HepG2 (cell line): ENCODE results near the gene GBA3. TPM values are rescaled to one million over a fixed set of nuclear protein-coding genes. Genes with fewer than 3 reads are reported as not detected.

ENCODE experiments used
- ATAC-seq: fragments of 200-7000 bp; cut with Tn5 transposase; 3 replicates; pipeline ENCODE4 v1.9.1; 2020; ENCODE audit warnings: mild to moderate bottlenecking, moderate library complexity
- BruUV-seq: library from RNA; stranded (reverse); fragments of 400-500 nt; replicated peaks from 2 replicates; lab custom pipeline; 2021; lab: Mats Ljungman, UMichigan
- CTCF ChIA-PET: fragments of 300-600 bp; formaldehyde crosslinking; extraction: SDS; loops from one replicate; lab custom pipeline; 2021; ENCODE audit warnings: low total read pairs, inconsistent platforms, low intra/inter-chr PET ratio; lab: Yijun Ruan, JAX
- POLR2A ChIA-PET: fragments of 350-600 bp; sonication (Branson Sonifier 250); formaldehyde crosslinking; loops from one replicate; lab custom pipeline; 2020; ENCODE audit warnings: antibody characterized with exemption, inconsistent platforms; lab: Yijun Ruan, JAX
- DNase-seq: peaks from one replicate; pipeline ENCODE4 v3.0.0-alpha.2; 2015; ENCODE audit warnings: low spot score
- FAIRE-seq: peaks from 3 replicates; lab custom pipeline; 2011; peaks lifted over from hg19 to GRCh38; lab: Jason Lieb, UNC
- H2AFZ ChIP-seq: one replicate; pipeline ENCODE4 v1.6.1; 2011; ENCODE audit warnings: low read length, inconsistent platforms
- H3K27ac ChIP-seq: fragments of 300-600 bp; 3 replicates; pipeline ENCODE4 v1.8.0; 2011; ENCODE audit warnings: mixed run types, mild to moderate bottlenecking, mixed read lengths, low read length, inconsistent platforms; ENCODE audit not compliant: insufficient read depth; ENCODE audit errors: extremely low read length
- H3K27me3 ChIP-seq, 2 experiments: fragments of 200-600 bp in 1 of 2; 2 replicates in 1 of 2; 3 replicates in 1 of 2; pipeline versions ENCODE4 v1.6.0 to v1.8.0; 2011; ENCODE audit warnings: low read length in 2 of 2, mild to moderate bottlenecking in 2 of 2, moderate library complexity in 2 of 2, inconsistent platforms in 1 of 2; ENCODE audit not compliant: insufficient read depth in 2 of 2, control insufficient read depth in 1 of 2
- H3K36me3 ChIP-seq, 2 experiments: fragments of 200-600 bp in 1 of 2; replicated peaks in 1 of 2; 2 replicates in 1 of 2; 3 replicates in 1 of 2; pipeline versions ENCODE4 v1.5.1 to v1.8.0; 2011; ENCODE audit warnings: low read length in 2 of 2, inconsistent platforms in 1 of 2; ENCODE audit not compliant: insufficient read depth in 2 of 2, control insufficient read depth in 1 of 2
- H3K4me1 ChIP-seq: 2 replicates; pipeline ENCODE4 v1.5.1; 2012; ENCODE audit warnings: low read length, inconsistent platforms; ENCODE audit not compliant: insufficient read depth
- H3K4me2 ChIP-seq: 2 replicates; pipeline ENCODE4 v1.6.0; 2011; ENCODE audit warnings: low read depth, low read length, inconsistent platforms
- H3K4me3 ChIP-seq, 3 experiments: fragments of 200-600 bp in 1 of 3; sonication (generic), shearing (Covaris generic) in 1 of 3; replicated peaks in 1 of 3; 2 replicates each; pipeline ENCODE4 v1.5.1; 2011 to 2016; ENCODE audit warnings: low read length in 3 of 3, inconsistent platforms in 2 of 3, low read depth in 2 of 3, mild to moderate bottlenecking in 2 of 3, control low read depth in 1 of 3, mixed read lengths in 1 of 3; ENCODE audit not compliant: insufficient read depth in 1 of 3
- H3K79me2 ChIP-seq: one replicate; pipeline ENCODE4 v1.6.1; 2011; ENCODE audit warnings: low read length, inconsistent platforms; ENCODE audit not compliant: insufficient read depth
- H3K9ac ChIP-seq: 2 replicates; pipeline ENCODE4 v1.6.0; 2011; ENCODE audit warnings: mild to moderate bottlenecking, low read depth, low read length, inconsistent platforms; ENCODE audit not compliant: insufficient read depth
- H3K9me3 ChIP-seq: 2 replicates; pipeline ENCODE4 v1.5.1; 2012; ENCODE audit warnings: mild to moderate bottlenecking, low read length
- H4K20me1 ChIP-seq: 2 replicates; pipeline ENCODE4 v1.6.0; 2011; ENCODE audit warnings: inconsistent platforms, mild to moderate bottlenecking, low read length, moderate library complexity; ENCODE audit not compliant: insufficient read depth
- HMG20A ChIP-seq: IDR thresholded peaks from 2 replicates; pipeline ENCODE4 v1.6.1; 2016; ENCODE audit warnings: borderline replicate concordance
- HNRNPK ChIP-seq: fragments of 200-400 bp; formaldehyde crosslinking; IDR thresholded peaks from 2 replicates; pipeline ENCODE4 v1.6.1; 2018; ENCODE audit warnings: low read length, low read depth, moderate library complexity, mild to moderate bottlenecking; ENCODE audit not compliant: poor library complexity, severe bottlenecking
- JUND ChIP-seq: sonication (generic); formaldehyde crosslinking; IDR thresholded peaks from 2 replicates; pipeline ENCODE4 v1.8.0; 2022; ENCODE audit warnings: mild to moderate bottlenecking, missing genetic modification reagents
- MED1 ChIP-seq: sonication (generic); formaldehyde crosslinking; IDR thresholded peaks from 2 replicates; pipeline ENCODE4 v1.4.0; 2020; ENCODE audit warnings: missing genetic modification reagents
- SOX13 ChIP-seq, 3 experiments: fragments of 450-650 bp in 1 of 3; sonication (generic) in 1 of 3; formaldehyde crosslinking in 1 of 3; IDR thresholded peaks in 2 of 3; conservative IDR thresholded peaks in 1 of 3; 2 replicates each; pipeline versions ENCODE4 v1.5.0 to v1.6.1; 2016 to 2020; ENCODE audit warnings: antibody characterized with exemption in 1 of 3, mild to moderate bottlenecking in 1 of 3, missing compliant biosample characterization in 1 of 3, missing genetic modification reagents in 1 of 3, moderate library complexity in 1 of 3
- TARDBP ChIP-seq: sonication (generic); formaldehyde crosslinking; IDR thresholded peaks from 2 replicates; pipeline ENCODE4 v1.8.0; 2022; ENCODE audit warnings: mild to moderate bottlenecking, missing genetic modification reagents
- ZFP90 ChIP-seq: sonication (generic); formaldehyde crosslinking; IDR thresholded peaks from 2 replicates; pipeline ENCODE4 v1.8.0; 2022; ENCODE audit warnings: missing genetic modification reagents, mild to moderate bottlenecking, inconsistent platforms, borderline replicate concordance
- ZNF256 ChIP-seq: sonication (generic); formaldehyde crosslinking; conservative IDR thresholded peaks from 2 replicates; pipeline ENCODE4 v1.4.0; 2020; ENCODE audit warnings: missing genetic modification reagents
- ZNF460 ChIP-seq: sonication (generic); formaldehyde crosslinking; IDR thresholded peaks from 2 replicates; pipeline ENCODE4 v1.5.1; 2020; ENCODE audit warnings: missing genetic modification reagents, mild to moderate bottlenecking, borderline replicate concordance
- WGBS: methylation state at CpG from one replicate; pipeline ENCODE4 v1.1.6; 2017; ENCODE audit warnings: low lambda C conversion rate; 5-methylcytosine and 5-hydroxymethylcytosine counted together
- in situ Hi-C: cut with HindIII; loops from 2 replicates; pipeline ENCODE4 v1.10.0; 2017; ENCODE audit warnings: low pct_unique_long_range_greater_than_20kb; ENCODE audit not compliant: extremely low pct_ligation_motif_present
- intact Hi-C: fragments of 100-400 bp; cut with micrococcal nuclease; formaldehyde crosslinking; loops from one replicate; pipeline ENCODE4 v1.10.0; 2022; ENCODE audit not compliant: unreplicated experiment
- polyA plus RNA-seq, 8 experiments: library from polyadenylated mRNA; depleted of rRNA in 3 of 8; stranded (reverse) in 7 of 8; unstranded in 1 of 8; fragments of >200 nt; fragmentation: Illumina TruSeq in 4 of 8; extraction: Trizol in 4 of 8; gene quantifications; 2 replicates each; pipeline versions ENCODE4 v1.2.1 to v1.2.3, GENCODE V29; 2011 to 2016; ENCODE audit warnings: low read depth in 4 of 8, missing spikeins in 1 of 8, mixed read lengths in 1 of 8; ENCODE audit not compliant: insufficient read depth in 1 of 8
- total RNA-seq, 5 experiments: library from RNA; depleted of rRNA; stranded (reverse); fragments of >200 nt; fragmentation: Illumina TruSeq; extraction: Trizol; gene quantifications; 2 replicates each; pipeline ENCODE4 v1.2.3, GENCODE V29; 2016; ENCODE audit warnings: low read depth in 1 of 5
- TF ChIP-seq, protein P1 (sequence below): sonication (generic); formaldehyde crosslinking; IDR thresholded peaks from 2 replicates; pipeline ENCODE4 v1.4.0; 2020; ENCODE audit warnings: missing genetic modification reagents, low read depth, mild to moderate bottlenecking, borderline replicate concordance
- TF ChIP-seq, protein P2 (sequence below): sonication (generic); formaldehyde crosslinking; IDR thresholded peaks from 2 replicates; pipeline ENCODE4 v1.9.0; 2021; ENCODE audit warnings: missing genetic modification reagents, mild to moderate bottlenecking, borderline replicate concordance

The GBA3 gene
- total and polyA plus RNA-seq, 2 of the 13 experiments (the other 11 are each of a cell fraction or from before 2014, with no cell fraction given), result 0.18 TPM; not detected in 1

DNA sequence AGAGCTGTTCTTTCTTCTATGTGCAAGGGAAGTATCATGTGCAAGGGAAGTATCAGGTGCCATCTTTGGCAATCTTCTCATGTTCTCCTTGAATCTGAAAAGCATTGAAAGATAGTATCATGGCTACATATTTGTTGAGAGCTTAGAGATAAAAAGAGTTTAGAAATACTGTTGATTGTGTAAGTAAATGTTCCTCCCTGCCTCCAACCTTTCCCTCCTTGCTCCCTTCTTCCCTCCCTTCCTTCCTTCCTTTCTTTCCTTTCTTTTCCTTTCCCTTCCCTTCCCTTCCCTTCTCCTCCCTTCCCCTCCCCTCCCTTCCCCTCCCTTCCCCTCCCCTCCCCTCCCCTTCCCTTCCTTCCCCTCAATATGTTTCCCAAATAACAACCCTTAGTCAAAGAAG is 108.7 kb downstream of the GBA3 start:
- no peak overlapping the region for H3K4me3 ChIP-seq
- CTCF ChIA-PET, result no interaction called here
- no peaks in the 10 kb centered on the region for H3K27me3 ChIP-seq
- H3K27ac ChIP-seq, result no peak overlapping the region
- no peaks in the 10 kb centered on the region for H3K4me1 ChIP-seq
- no peak overlapping the region for H3K9ac ChIP-seq
- DNase-seq (no peak), FAIRE-seq (no peak), ATAC-seq (no peak)
- no peak overlapping the region for H2AFZ ChIP-seq
- in situ Hi-C loops (no loop called here), intact Hi-C loops (no loop called here)
- H3K4me2 ChIP-seq, result no peak overlapping the region
- BruUV-seq, result no TSS peak
- H3K9me3 ChIP-seq, result no peaks in the 10 kb centered on the region
- no peaks in the 10 kb centered on the region for H4K20me1 ChIP-seq
- POLR2A ChIA-PET, result no interaction called here
- H3K79me2 ChIP-seq, result no peaks in the 10 kb centered on the region
- TF ChIP-seq, protein P1, sequence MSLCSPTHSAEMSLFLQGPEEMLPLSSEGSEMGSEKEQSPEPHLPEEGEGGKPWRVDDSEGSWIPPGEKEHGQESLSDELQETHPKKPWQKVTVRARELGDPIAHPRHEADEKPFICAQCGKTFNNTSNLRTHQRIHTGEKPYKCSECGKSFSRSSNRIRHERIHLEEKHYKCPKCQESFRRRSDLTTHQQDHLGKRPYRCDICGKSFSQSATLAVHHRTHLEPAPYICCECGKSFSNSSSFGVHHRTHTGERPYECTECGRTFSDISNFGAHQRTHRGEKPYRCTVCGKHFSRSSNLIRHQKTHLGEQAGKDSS (CRISPR knock-in tag), result no peak
- peak; percentile 92 for TF ChIP-seq HNRNPK
- H3K36me3 ChIP-seq, result no peaks in the 10 kb centered on the region

DNA sequence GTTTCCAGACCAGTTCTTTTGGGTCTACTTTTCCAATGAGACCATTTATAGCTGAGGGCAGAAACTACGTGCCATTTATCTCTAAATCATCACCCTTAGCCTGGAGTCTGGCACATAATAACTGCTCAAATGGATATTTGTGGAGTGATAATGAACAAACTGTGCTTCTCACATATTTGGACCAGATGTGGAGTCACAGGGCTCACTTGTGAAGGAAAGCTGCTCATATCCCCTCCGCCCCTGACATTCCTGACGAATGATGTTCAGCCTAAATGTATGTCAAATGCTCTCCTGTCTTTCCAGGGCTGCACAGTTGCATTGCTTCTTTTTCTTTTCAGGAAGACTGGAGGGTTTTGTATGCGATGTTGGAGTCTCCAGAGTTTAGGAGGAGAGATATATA is 110.1 kb downstream of the GBA3 start:
- in situ Hi-C loops, result no loop called here
- Histone ChIP-seq H3K4me3 (no peak overlapping the region), H3K27me3 (no peaks in the 10 kb centered on the region; a peak in 1 of 5 replicates), H4K20me1 (no peaks in the 10 kb centered on the region), H3K27ac (no peak overlapping the region), H3K4me2 (no peak overlapping the region), H3K4me1 (no peaks in the 10 kb centered on the region), H3K79me2 (no peaks in the 10 kb centered on the region), H3K9me3 (no peaks in the 10 kb centered on the region), H2AFZ (no peak overlapping the region), H3K36me3 (no peaks in the 10 kb centered on the region), H3K9ac (no peak overlapping the region)
- no peak for TF ChIP-seq TARDBP (CRISPR knock-in tag)
- no peak for TF ChIP-seq SOX13 (IDR thresholded peaks at IDR 0.05)
- TF ChIP-seq SOX13 (CRISPR knock-in tag; conservative IDR thresholded peaks at IDR 0.05 in 1 of 2, IDR thresholded peaks at IDR 0.05 in 1 of 2), result no peak
- TF ChIP-seq, protein P2, sequence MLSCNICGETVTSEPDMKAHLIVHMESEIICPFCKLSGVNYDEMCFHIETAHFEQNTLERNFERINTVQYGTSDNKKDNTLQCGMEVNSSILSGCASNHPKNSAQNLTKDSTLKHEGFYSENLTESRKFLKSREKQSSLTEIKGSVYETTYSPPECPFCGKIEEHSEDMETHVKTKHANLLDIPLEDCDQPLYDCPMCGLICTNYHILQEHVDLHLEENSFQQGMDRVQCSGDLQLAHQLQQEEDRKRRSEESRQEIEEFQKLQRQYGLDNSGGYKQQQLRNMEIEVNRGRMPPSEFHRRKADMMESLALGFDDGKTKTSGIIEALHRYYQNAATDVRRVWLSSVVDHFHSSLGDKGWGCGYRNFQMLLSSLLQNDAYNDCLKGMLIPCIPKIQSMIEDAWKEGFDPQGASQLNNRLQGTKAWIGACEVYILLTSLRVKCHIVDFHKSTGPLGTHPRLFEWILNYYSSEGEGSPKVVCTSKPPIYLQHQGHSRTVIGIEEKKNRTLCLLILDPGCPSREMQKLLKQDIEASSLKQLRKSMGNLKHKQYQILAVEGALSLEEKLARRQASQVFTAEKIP, result no peak
- no peak for TF ChIP-seq HMG20A (CRISPR knock-in tag)
- no peak for TF ChIP-seq ZNF460
- TF ChIP-seq ZFP90 (CRISPR knock-in tag), result no peak
- TF ChIP-seq ZNF256 (CRISPR knock-in tag), result no peak
- TF ChIP-seq MED1 (CRISPR knock-in tag), result no peak
- TF ChIP-seq JUND, result no peak
- FAIRE-seq (no peak), ATAC-seq (no peak), DNase-seq (no peak)
- 3% methylated on average over 4 of the region's 4 CpGs for WGBS
- intact Hi-C loops, result no loop called here
- ChIA-PET POLR2A (no interaction called here), CTCF (no interaction called here)
- BruUV-seq, result no TSS peak
